ENCODE results near the gene SSR2.
"Not testable (repeated sequence)": the region's sequence is repeated elsewhere in the genome, so short reads cannot be mapped to it uniquely, and the experiment has no call there.

SSR2 gene

GRCh38 chr1:156045076-156045475, 24.3 kb upstream of the SSR2 start:
- no peak for DNase-seq (ENCODE audit: low read depth)
- TF ChIP-seq CTCF (conservative IDR thresholded peaks at IDR 0.05; ENCODE audit: low read length), result no peak
- no peak overlapping the region for H3K4me3 ChIP-seq (ENCODE audit: low read length)

GRCh38 chr1:156042828-156043227, 22.1 kb upstream of the SSR2 start:
- H3K4me3 ChIP-seq (ENCODE audit: low read length), result no peak overlapping the region
- no peak for TF ChIP-seq CTCF (conservative IDR thresholded peaks at IDR 0.05; ENCODE audit: low read length)
- no peak for DNase-seq (ENCODE audit: low read depth)

GRCh38 chr1:156034991-156035390, 14.2 kb upstream of the SSR2 start:
- not testable (repeated sequence) for H3K4me3 ChIP-seq (ENCODE audit: low read length); DNase-seq (ENCODE audit: low read depth)

GRCh38 chr1:156033011-156033410, 12.3 kb upstream of the SSR2 start:
- no peak for TF ChIP-seq CTCF (conservative IDR thresholded peaks at IDR 0.05; ENCODE audit: low read length)
- DNase-seq (ENCODE audit: low read depth), result peak; percentile 34
- H3K4me3 ChIP-seq (ENCODE audit: low read length), result no peak overlapping the region

- H3K4me3 ChIP-seq (ENCODE audit: low read length), result no peak overlapping the region
- TF ChIP-seq CTCF (conservative IDR thresholded peaks at IDR 0.05; ENCODE audit: low read length), result no peak
- DNase-seq (ENCODE audit: low read depth), result no peak
Observed at GRCh38 chr1:156026588-156026987, 5.8 kb upstream of the SSR2 start.

- peak; percentile 57 for TF ChIP-seq CTCF (conservative IDR thresholded peaks at IDR 0.05; ENCODE audit: low read length)
- no peak overlapping the region for H3K4me3 ChIP-seq (ENCODE audit: low read length)
- DNase-seq (ENCODE audit: low read depth), result no peak
Observed at GRCh38 chr1:156025876-156026275, 5.1 kb upstream of the SSR2 start.

- no peak for DNase-seq (ENCODE audit: low read depth)
- TF ChIP-seq CTCF (conservative IDR thresholded peaks at IDR 0.05; ENCODE audit: low read length), result no peak
- H3K4me3 ChIP-seq (ENCODE audit: low read length), result no peak overlapping the region
Observed at GRCh38 chr1:156024801-156025200, 4.0 kb upstream of the SSR2 start.

- H3K4me3 ChIP-seq (ENCODE audit: low read length), result no peak overlapping the region
- TF ChIP-seq CTCF (conservative IDR thresholded peaks at IDR 0.05; ENCODE audit: low read length), result no peak
- DNase-seq (ENCODE audit: low read depth), result no peak
Observed at GRCh38 chr1:156021954-156022353, 1.2 kb upstream of the SSR2 start.
